IMR-90 (cell line): ENCODE data around the gene SIGLEC9. TPM values are rescaled to one million over a fixed set of nuclear protein-coding genes. Genes with fewer than 3 reads are reported as not detected.

Experiments
- ATAC-seq: fragments of 200-7000 bp; cut with Tn5 transposase; 2 replicates; pipeline ENCODE4 v1.9.1; 2020; ENCODE audit warnings: low read depth, mild to moderate bottlenecking, moderate library complexity
- BruUV-seq: library from RNA; stranded (reverse); fragments of 400-500 nt; replicated peaks from 2 replicates; lab custom pipeline; 2021; lab: Mats Ljungman, UMichigan
- CTCF ChIA-PET: fragments of 300-600 bp; formaldehyde crosslinking; extraction: SDS; loops from one replicate; lab custom pipeline; 2021; ENCODE audit warnings: antibody characterized with exemption; lab: Yijun Ruan, JAX
- POLR2A ChIA-PET: fragments of 300-600 bp; sonication (Branson Sonifier 250); formaldehyde crosslinking; loops from one replicate; lab custom pipeline; 2022; ENCODE audit warnings: antibody characterized with exemption; ENCODE audit not compliant: unreplicated experiment; lab: Charles Lee
- DNase-seq: peaks from one replicate; pipeline ENCODE4 v3.0.0; 2013
- H2AFZ ChIP-seq: replicated peaks from 2 replicates; pipeline ENCODE3; 2013; ENCODE audit warnings: low read length, mild to moderate bottlenecking; ENCODE audit not compliant: poor library complexity
- H2AK5ac ChIP-seq: 2 replicates; pipeline ENCODE4 v1.6.1; 2013; ENCODE audit warnings: low read depth, low read length, inconsistent platforms
- H2AK9ac ChIP-seq: replicated peaks from 2 replicates; pipeline ENCODE3; 2013; ENCODE audit warnings: mild to moderate bottlenecking, low read depth, low read length, moderate library complexity; ENCODE audit not compliant: poor library complexity
- H2BK120ac ChIP-seq: 2 replicates; pipeline ENCODE4 v1.6.1; 2013; ENCODE audit warnings: low read depth, low read length, inconsistent platforms
- H2BK15ac ChIP-seq: 3 replicates; pipeline ENCODE4 v1.6.1; 2013; ENCODE audit warnings: low read depth, low read length, inconsistent platforms
- H2BK20ac ChIP-seq: 2 replicates; pipeline ENCODE4 v1.6.1; 2013; ENCODE audit warnings: low read depth, mild to moderate bottlenecking, inconsistent platforms, low read length, moderate library complexity
- H2BK5ac ChIP-seq: 2 replicates; pipeline ENCODE4 v1.6.1; 2013; ENCODE audit warnings: mild to moderate bottlenecking, low read depth, low read length, inconsistent platforms; ENCODE audit not compliant: poor library complexity, severe bottlenecking
- H3K14ac ChIP-seq: replicated peaks from 2 replicates; pipeline ENCODE4 v1.6.1; 2013; ENCODE audit warnings: low read depth, low read length, inconsistent platforms
- H3K18ac ChIP-seq: 2 replicates; pipeline ENCODE4 v1.6.1; 2013; ENCODE audit warnings: low read depth, low read length, control low read depth
- H3K23ac ChIP-seq: 2 replicates; pipeline ENCODE4 v1.6.1; 2013; ENCODE audit warnings: low read depth, low read length, inconsistent platforms
- H3K27ac ChIP-seq: 2 replicates; pipeline ENCODE4 v1.5.1; 2013; ENCODE audit warnings: mild to moderate bottlenecking, control low read depth, low read length; ENCODE audit not compliant: insufficient read depth
- H3K27me3 ChIP-seq: 2 replicates; pipeline ENCODE4 v1.6.1; 2013; ENCODE audit warnings: low read length; ENCODE audit not compliant: control insufficient read depth, insufficient read depth
- H3K36me3 ChIP-seq: 2 replicates; pipeline ENCODE4 v1.6.1; 2013; ENCODE audit warnings: low read length, mixed read lengths; ENCODE audit not compliant: control insufficient read depth, insufficient read depth
- H3K4ac ChIP-seq: 2 replicates; pipeline ENCODE4 v1.6.1; 2013; ENCODE audit warnings: low read depth, low read length, inconsistent platforms
- H3K4me1 ChIP-seq: 2 replicates; pipeline ENCODE4 v1.6.1; 2013; ENCODE audit warnings: low read length, mixed read lengths; ENCODE audit not compliant: control insufficient read depth, insufficient read depth
- H3K4me2 ChIP-seq: 2 replicates; pipeline ENCODE4 v1.6.1; 2013; ENCODE audit warnings: low read depth, mild to moderate bottlenecking, control low read depth, low read length, moderate library complexity
- H3K4me3 ChIP-seq: 2 replicates; pipeline ENCODE4 v1.5.1; 2013; ENCODE audit warnings: low read depth, mild to moderate bottlenecking, control low read depth, low read length, moderate library complexity; ENCODE audit not compliant: insufficient read depth
- H3K56ac ChIP-seq: 2 replicates; pipeline ENCODE4 v1.6.1; 2013; ENCODE audit warnings: low read length, inconsistent platforms; ENCODE audit not compliant: insufficient read depth; ENCODE audit errors: extremely low read depth
- H3K79me1 ChIP-seq, 2 experiments: 2 replicates each; pipeline ENCODE4 v1.6.1; 2013; ENCODE audit warnings: low read length in 2 of 2, inconsistent platforms in 1 of 2, low read depth in 1 of 2
- H3K9ac ChIP-seq: 2 replicates; pipeline ENCODE4 v1.6.1; 2013; ENCODE audit warnings: low read depth, low read length, control low read depth
- H3K9me1 ChIP-seq: 2 replicates; pipeline ENCODE4 v1.6.1; 2013; ENCODE audit warnings: low read length, inconsistent platforms; ENCODE audit not compliant: insufficient read depth
- H3K9me3 ChIP-seq: 2 replicates; pipeline ENCODE4 v1.6.1; 2013; ENCODE audit warnings: low read length; ENCODE audit not compliant: control insufficient read depth, insufficient read depth
- H4K20me1 ChIP-seq: 2 replicates; pipeline ENCODE4 v1.6.1; 2013; ENCODE audit warnings: low read length, inconsistent platforms; ENCODE audit not compliant: insufficient read depth
- H4K5ac ChIP-seq: 2 replicates; pipeline ENCODE4 v1.6.1; 2013; ENCODE audit warnings: mild to moderate bottlenecking, low read depth, low read length, control low read depth
- H4K8ac ChIP-seq, 2 experiments: 2 replicates each; pipeline ENCODE4 v1.6.1; 2013; ENCODE audit warnings: low read depth in 2 of 2, low read length in 2 of 2, control low read depth in 1 of 2, inconsistent platforms in 1 of 2
- H4K91ac ChIP-seq: 2 replicates; pipeline ENCODE4 v1.6.1; 2013; ENCODE audit warnings: low read depth, low read length, inconsistent platforms; ENCODE audit not compliant: insufficient read depth
- BHLHE40 ChIP-seq: fragments of 150-350 bp; IDR thresholded peaks from 2 replicates; pipeline ENCODE4 v1.6.1; 2016; ENCODE audit warnings: mild to moderate bottlenecking, low read depth, low read length
- CEBPB ChIP-seq: IDR thresholded peaks from 2 replicates; pipeline ENCODE4 v1.6.1; 2012; ENCODE audit warnings: low read depth, low read length, improper control_type of control experiment
- CHD1 ChIP-seq: IDR thresholded peaks from 2 replicates; pipeline ENCODE4 v1.6.1; 2012; ENCODE audit warnings: low read depth, low read length, improper control_type of control experiment
- CTCF ChIP-seq: conservative IDR thresholded peaks from 2 replicates; pipeline ENCODE4 v1.5.1; 2012; ENCODE audit warnings: mild to moderate bottlenecking, low read depth, low read length, improper control_type of control experiment
- ELK1 ChIP-seq: fragments of 150-350 bp; IDR thresholded peaks from 2 replicates; pipeline ENCODE4 v1.6.1; 2016; ENCODE audit warnings: low read depth, mild to moderate bottlenecking, low read length, moderate library complexity, borderline replicate concordance
- FOS ChIP-seq: fragments of 150-350 bp; IDR thresholded peaks from 2 replicates; pipeline ENCODE4 v1.6.1; 2016; ENCODE audit warnings: low read depth, low read length
- MAFK ChIP-seq: IDR thresholded peaks from 2 replicates; pipeline ENCODE4 v1.6.1; 2012; ENCODE audit warnings: low read depth, low read length, improper control_type of control experiment
- MAZ ChIP-seq: IDR thresholded peaks from 2 replicates; pipeline ENCODE4 v1.6.1; 2012; ENCODE audit warnings: low read depth, mild to moderate bottlenecking, low read length, improper control_type of control experiment, moderate library complexity, borderline replicate concordance
- MXI1 ChIP-seq: IDR thresholded peaks from 2 replicates; pipeline ENCODE4 v1.6.1; 2012; ENCODE audit warnings: low read depth, mild to moderate bottlenecking, low read length, moderate library complexity, borderline replicate concordance
- NFE2L2 ChIP-seq: fragments of 150-350 bp; IDR thresholded peaks from 2 replicates; pipeline ENCODE4 v1.6.1; 2016; ENCODE audit warnings: low read depth, mild to moderate bottlenecking, low read length
- POLR2A ChIP-seq: IDR thresholded peaks from 2 replicates; pipeline ENCODE4 v1.6.1; 2012; ENCODE audit warnings: mild to moderate bottlenecking, low read depth, low read length
- RAD21 ChIP-seq: IDR thresholded peaks from 2 replicates; pipeline ENCODE4 v1.6.1; 2012; ENCODE audit warnings: low read length, improper control_type of control experiment
- RCOR1 ChIP-seq: IDR thresholded peaks from 2 replicates; pipeline ENCODE4 v1.6.1; 2012; ENCODE audit warnings: mild to moderate bottlenecking, low read length, improper control_type of control experiment; ENCODE audit not compliant: insufficient replicate concordance
- RFX5 ChIP-seq: IDR thresholded peaks from 2 replicates; pipeline ENCODE4 v1.8.0; 2012; ENCODE audit warnings: low read depth, mild to moderate bottlenecking, low read length, moderate library complexity
- SMC3 ChIP-seq: fragments of 150-350 bp; IDR thresholded peaks from 2 replicates; pipeline ENCODE4 v1.6.1; 2016; ENCODE audit warnings: low read depth, mild to moderate bottlenecking, antibody characterized with exemption, low read length, moderate library complexity
- USF2 ChIP-seq: fragments of 150-350 bp; IDR thresholded peaks from 2 replicates; pipeline ENCODE4 v1.6.1; 2017; ENCODE audit warnings: mild to moderate bottlenecking, antibody characterized with exemption, low read length, low read depth
- WGBS, 2 experiments: methylation state at CpG; one replicate each; pipeline versions ENCODE4 v1.1.5 to v1.1.7; 2013; ENCODE audit warnings: missing lambda C conversion rate in 2 of 2; ENCODE audit not compliant: insufficient read length in 1 of 2; ENCODE audit errors: extremely low coverage in 2 of 2; 5-methylcytosine and 5-hydroxymethylcytosine counted together
- dilution Hi-C: fragments of 300-500 bp; cut with HindIII; formaldehyde crosslinking; loops from one replicate; pipeline ENCODE4 v1.14.3; 2018; ENCODE audit warnings: low sequenced_read_pairs; ENCODE audit not compliant: unreplicated experiment
- in situ Hi-C: fragments of 300-500 bp; cut with MboI; formaldehyde crosslinking; loops from 3 replicates; pipeline ENCODE4 v1.14.3; 2019; ENCODE audit warnings: low sequenced_read_pairs, inconsistent platforms, mixed read lengths
- intact Hi-C: fragments of 100-400 bp; cut with micrococcal nuclease; formaldehyde crosslinking; loops from 2 replicates; pipeline ENCODE4 v1.10.0; 2022
- polyA plus RNA-seq, 3 experiments: library from polyadenylated mRNA; depleted of rRNA; stranded (reverse); fragments of >200 nt; gene quantifications; 2 replicates each; pipeline ENCODE4 v1.2.3, GENCODE V29; 2012; ENCODE audit warnings: low replicate concordance in 1 of 3
- total RNA-seq: library from RNA; depleted of rRNA; stranded (reverse); fragments of >200 nt; gene quantifications from 2 replicates; pipeline ENCODE4 v1.2.3, GENCODE V29; 2012

The SIGLEC9 gene
- total and polyA plus RNA-seq, 2 of the 4 experiments (the other 2 are of a cell fraction), result 0.03 TPM; not detected in 1

GRCh38 chr19:51147663-51148062 is 23.0 kb downstream of the SIGLEC9 start:
- Histone ChIP-seq H3K36me3 (no peaks in the 10 kb centered on the region), H3K79me1 (no peaks in the 10 kb centered on the region), H4K91ac (no peak overlapping the region), H3K4me1 (no peaks in the 10 kb centered on the region), H3K9me3 (no peaks in the 10 kb centered on the region), H4K20me1 (no peaks in the 10 kb centered on the region), H2AFZ (no peak overlapping the region), H4K5ac (no peak overlapping the region), H3K14ac (no peak overlapping the region), H3K4me3 (no peak overlapping the region), H2BK20ac (no peak overlapping the region), H3K23ac (no peak overlapping the region), H3K18ac (no peak overlapping the region), H3K9me1 (no peaks in the 10 kb centered on the region), H2BK120ac (no peak overlapping the region), H3K4me2 (no peak overlapping the region), H2AK5ac (no peak overlapping the region), H3K4ac (no peak overlapping the region), H2BK15ac (no peak overlapping the region), H2BK5ac (no peak overlapping the region), H3K9ac (no peak overlapping the region), H4K8ac (no peak overlapping the region), H3K56ac (no peak overlapping the region), H3K27ac (no peak overlapping the region), H2AK9ac (no peak overlapping the region), H3K27me3 (no peaks in the 10 kb centered on the region; the same call in 1 of the 2 replicates)
- ChIA-PET POLR2A (no interaction called here), CTCF (interaction anchor here (0.7 kb wide), 1 partner anchor 20 kb away, joined by 3 read pairs; no protein-coding TSS in a partner anchor)
- intact Hi-C loops, result no loop called here
- TF ChIP-seq CEBPB (no peak), RAD21 (no peak), MXI1 (no peak), SMC3 (no peak), ELK1 (no peak), MAFK (no peak), CHD1 (no peak), FOS (no peak), MAZ (no peak), RCOR1 (no peak), USF2 (no peak), CTCF (no peak), POLR2A (no peak), RFX5 (no peak), NFE2L2 (no peak), BHLHE40 (no peak)
- no TSS peak for BruUV-seq
- no CpG with 5 or more reads among the region's 1 CpG for WGBS, 2 experiments
- in situ Hi-C loops, result no loop called here
- dilution Hi-C loops, result no loop called here
- DNase-seq, result no peak
- ATAC-seq, result no peak
